HK-2 (cell line): Measurements from ENCODE around the gene ANG.
A peak's percentile ranks its signal among the peaks of the same experiment; 100 is the strongest.
"Not testable (repeated sequence)": the region's sequence is repeated elsewhere in the genome, so short reads cannot be mapped to it uniquely, and the experiment has no call there.

Experiments used
- DNase-seq: peaks from one replicate; pipeline ENCODE4 v3.0.0-alpha.2; 2018; ENCODE audit not compliant: unreplicated experiment

Gene ANG

GRCh38 chr14:20688167-20688839 lies at the start of gene ANG:
Gene ANG (plus strand): TSS chr14:20688764. CDS start chr14:20693565, 4,801 bp downstream.
- no peak for DNase-seq

GRCh38 chr14:20641591-20641990 lies 47.0 kb upstream of the ANG start, which contains the start of gene OR6S1:
Gene OR6S1 (minus strand): TSS chr14:20641691. CDS start chr14:20641691, 0 bp downstream.
- DNase-seq: no peak

GRCh38 chr14:20642182-20642581 lies 46.4 kb upstream of the ANG start:
- no peak for DNase-seq

- DNase-seq: not testable (repeated sequence)
These were observed 45.8 kb upstream of the ANG start for GRCh38 chr14:20642755-20643154.

GRCh38 chr14:20644520-20644919 lies 44.0 kb upstream of the ANG start:
- DNase-seq: no peak

GRCh38 chr14:20645481-20645880 lies 43.1 kb upstream of the ANG start:
- no peak for DNase-seq

- peak; percentile 58 for DNase-seq
These were observed 35.3 kb upstream of the ANG start for GRCh38 chr14:20652996-20653975.

- no peak for DNase-seq
These were observed 32.7 kb upstream of the ANG start for GRCh38 chr14:20655851-20656250.

- DNase-seq: no peak
These were observed 32.3 kb upstream of the ANG start for GRCh38 chr14:20656274-20656673.

GRCh38 chr14:20657216-20658211 lies 31.1 kb upstream of the ANG start:
- no peak for DNase-seq

GRCh38 chr14:20658246-20658645 lies 30.3 kb upstream of the ANG start:
- no peak for DNase-seq

GRCh38 chr14:20659336-20659735 lies 29.2 kb upstream of the ANG start:
- DNase-seq: no peak

GRCh38 chr14:20659813-20660395 lies 28.7 kb upstream of the ANG start:
- no peak for DNase-seq

GRCh38 chr14:20661197-20661596 lies 27.4 kb upstream of the ANG start:
- DNase-seq: no peak

GRCh38 chr14:20662968-20663732 lies 25.4 kb upstream of the ANG start:
- DNase-seq: peak; percentile 66

GRCh38 chr14:20666400-20666961 lies 22.1 kb upstream of the ANG start:
- not testable (repeated sequence) for DNase-seq

GRCh38 chr14:20667957-20668356 lies 20.6 kb upstream of the ANG start:
- no peak for DNase-seq

GRCh38 chr14:20668969-20669368 lies 19.6 kb upstream of the ANG start:
- no peak for DNase-seq

GRCh38 chr14:20671597-20672283 lies 16.8 kb upstream of the ANG start:
- DNase-seq: no peak
